Breast epithelium (tissue), 4 donors: Measurements from ENCODE around the gene C1orf105. TPM values are rescaled to one million over a fixed set of nuclear protein-coding genes. Genes with fewer than 3 reads are reported as not detected.

ENCODE experiments used
- DNase-seq, 2 donors: peaks; one replicate each; pipeline ENCODE4 v3.0.0-alpha.2; 2019; ENCODE audit warnings: low spot score in 2 of 2
- H3K27ac ChIP-seq, 2 donors: fragments of 200-600 bp; sonication (generic) in 1 of 2; one replicate each; pipeline ENCODE4 v1.5.1; 2016 to 2019; ENCODE audit warnings: mild to moderate bottlenecking in 1 of 2
- H3K27me3 ChIP-seq, 2 donors: fragments of 200-600 bp; sonication (generic) in 1 of 2; one replicate each; pipeline versions ENCODE4 v1.5.1 to v1.6.0; 2017 to 2019; ENCODE audit warnings: control low read depth in 1 of 2, mild to moderate bottlenecking in 1 of 2
- H3K36me3 ChIP-seq: fragments of 200-600 bp; one replicate; pipeline ENCODE4 v1.5.1; 2019
- H3K4me1 ChIP-seq, 2 donors: fragments of 200-600 bp; sonication (generic); one replicate each; pipeline ENCODE4 v1.5.1; 2016 to 2019; ENCODE audit warnings: control low read depth in 1 of 2
- H3K4me3 ChIP-seq, 3 donors: fragments of 200-600 bp; sonication (generic); 1 replicate in 2 of 3; 2 replicates in 1 of 3; pipeline ENCODE4 v1.5.1; 2016 to 2019; ENCODE audit warnings: mild to moderate bottlenecking in 3 of 3, moderate library complexity in 2 of 3
- H3K9me3 ChIP-seq, 2 donors: fragments of 200-600 bp; sonication (generic) in 1 of 2; one replicate each; pipeline ENCODE4 v1.5.1; 2016 to 2019; ENCODE audit warnings: control low read depth in 1 of 2
- POLR2A ChIP-seq: fragments of 450-650 bp; IDR thresholded peaks from one replicate; pipeline ENCODE4 v1.6.1; 2016; ENCODE audit warnings: antibody characterized with exemption, mild to moderate bottlenecking, moderate library complexity
- POLR2AphosphoS5 ChIP-seq, 3 donors: sonication (generic); formaldehyde crosslinking; IDR thresholded peaks; one replicate each; pipeline ENCODE4 v1.6.1; 2017; ENCODE audit warnings: antibody characterized with exemption in 3 of 3
- intact Hi-C: fragments of 100-400 bp; cut with DNase I; formaldehyde crosslinking; loops from one replicate; pipeline ENCODE4 v1.15.1; 2023; ENCODE audit warnings: low total_unique reads
- total RNA-seq, 3 donors: library from RNA; depleted of rRNA; stranded (reverse); fragments of >200 nt; gene quantifications; one replicate each; pipeline ENCODE4 v1.1.0, GENCODE V29; 2016
- TF ChIP-seq, protein P1 (sequence below), 3 donors: fragments of 450-650 bp; IDR thresholded peaks; one replicate each; pipeline ENCODE4 v1.5.1; 2016 to 2017; ENCODE audit warnings: antibody characterized with exemption in 3 of 3, mild to moderate bottlenecking in 3 of 3, moderate library complexity in 3 of 3

The C1orf105 gene
- total RNA-seq, 3 donors from 2014 or later, result not detected

DNA sequence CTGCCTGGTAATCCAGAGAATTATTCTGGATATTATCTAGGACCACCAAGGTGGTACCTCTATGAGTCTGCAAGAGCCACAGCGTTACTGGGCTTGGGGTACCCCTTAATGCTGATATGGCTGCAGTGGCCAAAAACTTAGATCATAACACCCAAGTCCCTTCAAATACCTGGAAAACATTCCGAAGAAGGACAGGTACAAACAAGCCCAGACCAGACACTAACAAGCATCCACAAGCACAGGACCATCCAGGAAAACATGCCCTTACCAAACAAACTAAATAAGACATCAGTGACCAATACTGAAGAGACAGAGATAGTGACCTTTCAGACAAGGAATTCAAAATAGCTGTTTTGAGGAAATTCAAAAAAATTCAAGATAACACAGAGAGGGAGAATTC is 2.9 kb downstream of the C1orf105 start:
- H3K27ac ChIP-seq, result no peak overlapping the region
- H3K27me3 ChIP-seq, result no peaks in the 10 kb centered on the region
- H3K4me1 ChIP-seq, result no peaks in the 10 kb centered on the region
- intact Hi-C loops, result no loop called here
- no peak for DNase-seq
- no peak overlapping the region for H3K4me3 ChIP-seq
- no peaks in the 10 kb centered on the region for H3K9me3 ChIP-seq
- TF ChIP-seq POLR2AphosphoS5 (IDR thresholded peaks at IDR 0.05) (no peak), POLR2A (no peak)
- TF ChIP-seq, protein P1, sequence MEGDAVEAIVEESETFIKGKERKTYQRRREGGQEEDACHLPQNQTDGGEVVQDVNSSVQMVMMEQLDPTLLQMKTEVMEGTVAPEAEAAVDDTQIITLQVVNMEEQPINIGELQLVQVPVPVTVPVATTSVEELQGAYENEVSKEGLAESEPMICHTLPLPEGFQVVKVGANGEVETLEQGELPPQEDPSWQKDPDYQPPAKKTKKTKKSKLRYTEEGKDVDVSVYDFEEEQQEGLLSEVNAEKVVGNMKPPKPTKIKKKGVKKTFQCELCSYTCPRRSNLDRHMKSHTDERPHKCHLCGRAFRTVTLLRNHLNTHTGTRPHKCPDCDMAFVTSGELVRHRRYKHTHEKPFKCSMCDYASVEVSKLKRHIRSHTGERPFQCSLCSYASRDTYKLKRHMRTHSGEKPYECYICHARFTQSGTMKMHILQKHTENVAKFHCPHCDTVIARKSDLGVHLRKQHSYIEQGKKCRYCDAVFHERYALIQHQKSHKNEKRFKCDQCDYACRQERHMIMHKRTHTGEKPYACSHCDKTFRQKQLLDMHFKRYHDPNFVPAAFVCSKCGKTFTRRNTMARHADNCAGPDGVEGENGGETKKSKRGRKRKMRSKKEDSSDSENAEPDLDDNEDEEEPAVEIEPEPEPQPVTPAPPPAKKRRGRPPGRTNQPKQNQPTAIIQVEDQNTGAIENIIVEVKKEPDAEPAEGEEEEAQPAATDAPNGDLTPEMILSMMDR (IDR thresholded peaks at IDR 0.05), result no peak
- H3K36me3 ChIP-seq, result no peaks in the 10 kb centered on the region

DNA sequence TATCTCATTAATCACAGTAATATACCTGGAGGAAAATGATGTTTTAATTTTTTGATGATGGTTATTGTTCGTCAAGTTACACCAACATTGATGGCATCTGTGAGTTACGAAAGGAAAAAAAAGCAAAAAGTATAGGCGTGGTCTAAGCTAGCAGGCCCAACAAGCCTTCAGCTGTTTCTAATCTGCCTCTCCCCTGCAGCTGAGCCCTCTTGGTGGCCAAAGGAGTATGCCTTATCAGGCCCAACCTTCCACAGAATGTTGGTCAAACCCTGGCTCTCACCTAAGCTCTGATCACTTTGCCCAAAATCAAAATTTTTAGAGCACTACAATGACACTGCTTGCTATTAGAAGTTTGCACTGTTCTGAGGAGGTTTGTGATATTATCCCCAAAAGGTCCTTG is 4.9 kb downstream of the C1orf105 start:
- Histone ChIP-seq H3K4me3 (no peak overlapping the region), H3K9me3 (no peaks in the 10 kb centered on the region), H3K27ac (no peak overlapping the region), H3K36me3 (no peaks in the 10 kb centered on the region), H3K27me3 (no peaks in the 10 kb centered on the region), H3K4me1 (no peaks in the 10 kb centered on the region)
- TF ChIP-seq, protein P1 (IDR thresholded peaks at IDR 0.05), result no peak
- no peak for TF ChIP-seq POLR2AphosphoS5 (IDR thresholded peaks at IDR 0.05)
- no peak for TF ChIP-seq POLR2A
- intact Hi-C loops, result no loop called here
- no peak for DNase-seq

DNA sequence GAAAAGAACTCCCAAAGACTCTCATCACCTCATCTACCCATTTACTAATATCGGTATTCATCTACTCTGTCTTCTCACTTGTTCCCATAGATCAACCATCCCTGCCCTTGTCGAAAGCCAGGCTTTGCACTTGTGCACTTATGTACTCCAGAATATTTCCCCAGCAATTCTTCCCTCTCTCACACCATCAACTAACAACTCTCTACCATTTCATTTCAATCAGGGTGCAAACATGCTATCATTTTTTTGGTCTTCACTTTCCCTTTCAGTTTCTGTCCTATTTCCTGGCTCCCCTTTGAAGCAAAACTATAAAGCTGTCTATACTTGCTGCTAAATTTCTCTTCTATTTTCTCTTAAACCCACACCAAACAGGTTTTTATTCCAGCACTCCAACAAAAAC is 6.7 kb downstream of the C1orf105 start:
- no peaks in the 10 kb centered on the region for H3K9me3 ChIP-seq
- no peaks in the 10 kb centered on the region for H3K36me3 ChIP-seq
- no peak for DNase-seq
- no peak overlapping the region for H3K27ac ChIP-seq
- TF ChIP-seq POLR2A (no peak), POLR2AphosphoS5 (IDR thresholded peaks at IDR 0.05) (no peak)
- TF ChIP-seq, protein P1 (IDR thresholded peaks at IDR 0.05), result no peak
- no peaks in the 10 kb centered on the region for H3K27me3 ChIP-seq
- no peaks in the 10 kb centered on the region for H3K4me1 ChIP-seq
- intact Hi-C loops, result no loop called here
- no peak overlapping the region for H3K4me3 ChIP-seq

DNA sequence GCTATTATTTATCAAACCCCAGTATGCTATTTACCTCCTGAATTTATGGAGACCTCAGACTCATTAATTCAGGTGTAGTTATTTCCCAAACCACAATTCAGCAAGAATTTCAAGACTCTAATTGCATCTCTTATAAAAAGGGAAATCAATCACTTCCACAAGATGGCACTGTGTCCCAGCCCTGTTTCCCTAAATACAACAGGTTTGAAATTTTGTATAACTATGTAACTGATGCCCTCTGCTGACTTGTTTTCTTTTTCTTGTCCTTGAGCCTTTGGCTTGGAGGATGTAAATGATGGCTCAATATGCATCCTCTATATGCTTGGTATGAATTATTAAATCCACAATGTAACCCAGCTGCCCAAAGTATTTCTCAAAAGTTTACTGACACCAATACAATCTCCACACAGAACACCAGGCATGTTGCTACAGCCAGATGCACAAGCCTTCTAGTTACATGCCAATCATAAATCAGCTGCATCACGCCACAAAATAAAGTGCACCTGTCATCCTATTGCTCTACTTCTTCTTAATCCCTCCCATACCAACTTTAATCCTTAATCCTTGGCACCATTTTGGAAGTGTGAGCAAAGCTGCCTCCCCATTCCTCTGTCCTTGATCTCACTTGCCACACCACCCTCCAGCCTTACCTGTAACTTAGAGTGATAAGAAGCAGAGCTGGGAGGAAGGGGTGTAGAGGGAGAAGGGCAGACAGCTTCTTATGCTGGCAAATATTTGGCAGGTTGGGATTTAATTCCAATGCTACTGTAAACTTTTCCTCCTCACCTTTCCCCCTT is 9.0 kb downstream of the C1orf105 start:
- intact Hi-C loops, result no loop called here
- no peak overlapping the region for H3K27ac ChIP-seq
- no peaks in the 10 kb centered on the region for H3K27me3 ChIP-seq
- H3K4me1 ChIP-seq, result no peaks in the 10 kb centered on the region
- no peak overlapping the region for H3K4me3 ChIP-seq
- no peaks in the 10 kb centered on the region for H3K36me3 ChIP-seq
- no peak for DNase-seq
- H3K9me3 ChIP-seq, result no peaks in the 10 kb centered on the region
- no peak for TF ChIP-seq POLR2A
- TF ChIP-seq, protein P1 (IDR thresholded peaks at IDR 0.05), result peak in 2 of 3 donors; percentile 55 to 69

DNA sequence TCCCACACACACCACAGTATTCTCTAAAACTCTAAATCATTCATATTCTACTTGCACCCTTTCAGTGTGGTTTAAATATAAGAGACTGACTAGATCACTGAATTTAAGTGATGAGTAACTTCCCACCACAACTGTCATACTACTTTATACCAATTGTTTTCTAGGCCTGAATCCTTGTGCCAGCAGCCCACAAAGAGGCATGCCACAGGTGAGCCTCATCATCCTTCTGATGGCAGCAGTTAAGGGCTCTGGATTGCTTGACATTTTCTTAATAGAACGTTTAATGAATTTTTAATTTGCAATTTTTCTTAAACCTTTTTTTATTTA is 9.6 kb downstream of the C1orf105 start:
- Histone ChIP-seq H3K36me3 (no peaks in the 10 kb centered on the region), H3K4me3 (no peak overlapping the region), H3K4me1 (no peaks in the 10 kb centered on the region), H3K9me3 (no peaks in the 10 kb centered on the region), H3K27me3 (no peaks in the 10 kb centered on the region), H3K27ac (no peak overlapping the region)
- TF ChIP-seq, protein P1 (IDR thresholded peaks at IDR 0.05), result no peak
- TF ChIP-seq POLR2A, result no peak
- TF ChIP-seq POLR2AphosphoS5 (IDR thresholded peaks at IDR 0.05), result no peak
- DNase-seq, result no peak
- intact Hi-C loops, result no loop called here
